H1 (cell line): ENCODE results near the gene AQP7. TPM values are rescaled to one million over a fixed set of nuclear protein-coding genes. Genes with fewer than 3 reads are reported as not detected.

Experiments
- CTCF ChIA-PET: fragments of 300-600 bp; sonication (Branson Sonifier 250); formaldehyde crosslinking; loops from one replicate; lab custom pipeline; 2021; ENCODE audit not compliant: partially characterized antibody; lab: Charles Lee
- POLR2A ChIA-PET: fragments of 300-600 bp; sonication (Branson Sonifier 250); formaldehyde crosslinking; loops from one replicate; lab custom pipeline; 2021; ENCODE audit warnings: inconsistent platforms; ENCODE audit not compliant: partially characterized antibody; lab: Charles Lee
- DNase-seq, 2 experiments: peaks; one replicate each; pipeline versions ENCODE4 v3.0.0 to v3.0.0-alpha.2; 2010 to 2022; ENCODE audit warnings: low spot score in 2 of 2, low read depth in 1 of 2, mixed read lengths in 1 of 2
- FAIRE-seq: peaks from 2 replicates; lab custom pipeline; 2011; peaks lifted over from hg19 to GRCh38; lab: Jason Lieb, UNC
- H2AFZ ChIP-seq: 2 replicates; pipeline ENCODE4 v1.8.1; 2012; ENCODE audit warnings: low read length, inconsistent platforms
- H2AK5ac ChIP-seq: 2 replicates; pipeline ENCODE4 v1.6.1; 2013; ENCODE audit warnings: low read depth, low read length
- H2BK120ac ChIP-seq: replicated peaks from 2 replicates; pipeline ENCODE3; 2013; ENCODE audit warnings: low read depth, low read length, inconsistent platforms
- H2BK12ac ChIP-seq: 2 replicates; pipeline ENCODE4 v1.6.1; 2013; ENCODE audit warnings: low read depth, low read length
- H2BK15ac ChIP-seq: 2 replicates; pipeline ENCODE4 v1.6.1; 2013; ENCODE audit warnings: low read length
- H2BK20ac ChIP-seq: 2 replicates; pipeline ENCODE4 v1.6.1; 2013; ENCODE audit warnings: low read length
- H2BK5ac ChIP-seq: 2 replicates; pipeline ENCODE4 v1.6.1; 2013; ENCODE audit warnings: low read depth, low read length
- H3K14ac ChIP-seq: 2 replicates; pipeline ENCODE4 v1.6.1; 2013; ENCODE audit warnings: inconsistent platforms; ENCODE audit not compliant: insufficient read length
- H3K18ac ChIP-seq: 2 replicates; pipeline ENCODE4 v1.6.1; 2013; ENCODE audit warnings: low read length; ENCODE audit errors: extremely low read depth
- H3K23ac ChIP-seq: 2 replicates; pipeline ENCODE4 v1.6.1; 2013; ENCODE audit warnings: inconsistent platforms; ENCODE audit not compliant: insufficient read length
- H3K23me2 ChIP-seq: 2 replicates; pipeline ENCODE4 v1.6.1; 2013; ENCODE audit warnings: low read depth, low read length
- H3K27ac ChIP-seq: 2 replicates; pipeline ENCODE4 v1.6.1; 2011; ENCODE audit warnings: low read depth, low read length, inconsistent platforms
- H3K27me3 ChIP-seq, 4 experiments: replicated peaks in 1 of 4; 1 replicate in 1 of 4; 2 replicates in 3 of 4; pipeline versions ENCODE4 v1.6.1 to v1.8.1; 2011 to 2013; ENCODE audit warnings: low read length in 3 of 4, mild to moderate bottlenecking in 3 of 4, inconsistent platforms in 2 of 4, mixed read lengths in 2 of 4, moderate library complexity in 1 of 4; ENCODE audit not compliant: control insufficient read depth in 3 of 4, insufficient read depth in 3 of 4; ENCODE audit errors: extremely low read depth in 1 of 4
- H3K36me3 ChIP-seq, 4 experiments: 2 replicates each; pipeline versions ENCODE4 v1.6.1 to v1.8.1; 2011 to 2013; ENCODE audit warnings: mild to moderate bottlenecking in 4 of 4, low read length in 3 of 4, moderate library complexity in 2 of 4, control low read depth in 1 of 4, inconsistent platforms in 1 of 4; ENCODE audit not compliant: insufficient read depth in 4 of 4, control insufficient read depth in 2 of 4
- H3K4ac ChIP-seq: replicated peaks from 2 replicates; pipeline ENCODE3; 2013; ENCODE audit warnings: low read length, low read depth, mixed read lengths, inconsistent platforms; ENCODE audit not compliant: insufficient read length
- H3K4me1 ChIP-seq, 4 experiments: replicated peaks in 1 of 4; 1 replicate in 1 of 4; 2 replicates in 3 of 4; pipeline versions ENCODE4 v1.6.1 to v1.8.1; 2011 to 2013; ENCODE audit warnings: low read length in 3 of 4, inconsistent platforms in 2 of 4, mixed read lengths in 1 of 4; ENCODE audit not compliant: insufficient read depth in 4 of 4, control insufficient read depth in 3 of 4
- H3K4me2 ChIP-seq, 2 experiments: 2 replicates each; pipeline versions ENCODE4 v1.6.1 to v1.8.1; 2011 to 2013; ENCODE audit warnings: low read depth in 2 of 2, low read length in 2 of 2, control low read depth in 1 of 2, inconsistent platforms in 1 of 2, mild to moderate bottlenecking in 1 of 2; ENCODE audit not compliant: insufficient read depth in 1 of 2
- H3K4me3 ChIP-seq, 4 experiments: fragments of 200-600, 300-600 bp in 1 of 4; sonication (generic), shearing (Covaris generic), sonication (Bioruptor Twin) in 1 of 4; 2 replicates each; pipeline versions ENCODE4 v1.5.1 to v1.8.1; 2011 to 2016; ENCODE audit warnings: low read length in 4 of 4, low read depth in 3 of 4, control low read depth in 2 of 4, inconsistent platforms in 2 of 4, mild to moderate bottlenecking in 2 of 4, mixed read lengths in 1 of 4, moderate library complexity in 1 of 4; ENCODE audit not compliant: insufficient read depth in 2 of 4; ENCODE audit errors: extremely low read depth in 1 of 4
- H3K56ac ChIP-seq: replicated peaks from 2 replicates; pipeline ENCODE3; 2013; ENCODE audit warnings: low read depth, mild to moderate bottlenecking, mixed read lengths, low read length, inconsistent platforms; ENCODE audit not compliant: insufficient read length
- H3K79me1 ChIP-seq: 2 replicates; pipeline ENCODE4 v1.6.1; 2013; ENCODE audit warnings: low read depth, low read length, control low read depth
- H3K79me2 ChIP-seq, 2 experiments: 2 replicates each; pipeline versions ENCODE4 v1.6.1 to v1.8.1; 2012 to 2013; ENCODE audit warnings: low read length in 2 of 2, mild to moderate bottlenecking in 2 of 2, inconsistent platforms in 1 of 2; ENCODE audit not compliant: insufficient read depth in 2 of 2, control insufficient read depth in 1 of 2
- H3K9ac ChIP-seq, 4 experiments: replicated peaks in 1 of 4; 1 replicate in 1 of 4; 2 replicates in 3 of 4; pipeline versions ENCODE4 v1.6.1 to v1.8.1; 2011 to 2013; ENCODE audit warnings: low read depth in 3 of 4, low read length in 3 of 4, control low read depth in 2 of 4, mild to moderate bottlenecking in 2 of 4, moderate library complexity in 2 of 4, inconsistent platforms in 1 of 4; ENCODE audit errors: extremely low read depth in 1 of 4
- H3K9me3 ChIP-seq, 2 experiments: 2 replicates each; pipeline versions ENCODE4 v1.6.1 to v1.8.1; 2012 to 2013; ENCODE audit warnings: mild to moderate bottlenecking in 2 of 2, moderate library complexity in 2 of 2, control low read depth in 1 of 2, inconsistent platforms in 1 of 2, low read depth in 1 of 2, low read length in 1 of 2, mixed read lengths in 1 of 2; ENCODE audit not compliant: insufficient read depth in 2 of 2
- H4K20me1 ChIP-seq, 2 experiments: replicated peaks in 1 of 2; 2 replicates each; pipeline versions ENCODE3 to v1.8.1; 2011 to 2013; ENCODE audit warnings: inconsistent platforms in 2 of 2, low read length in 2 of 2, mild to moderate bottlenecking in 1 of 2; ENCODE audit not compliant: insufficient read depth in 2 of 2, control insufficient read depth in 1 of 2
- H4K5ac ChIP-seq: 2 replicates; pipeline ENCODE4 v1.6.1; 2013; ENCODE audit warnings: low read length, low read depth, mixed read lengths, inconsistent platforms; ENCODE audit not compliant: insufficient read length
- H4K8ac ChIP-seq: 2 replicates; pipeline ENCODE4 v1.8.0; 2013; ENCODE audit warnings: mild to moderate bottlenecking, moderate library complexity, low read length, inconsistent platforms; ENCODE audit not compliant: insufficient read depth; ENCODE audit errors: extremely low read depth
- H4K91ac ChIP-seq: replicated peaks from 2 replicates; pipeline ENCODE3; 2013; ENCODE audit warnings: low read length, mixed read lengths, inconsistent platforms; ENCODE audit not compliant: insufficient read length
- BCL11A ChIP-seq, 2 experiments: IDR thresholded peaks; one replicate each; pipeline ENCODE4 v1.6.1; 2011; ENCODE audit warnings: low read depth in 2 of 2, low read length in 2 of 2, mild to moderate bottlenecking in 2 of 2
- PHF8 ChIP-seq: fragments of 200-600 bp; sonication (generic); conservative IDR thresholded peaks from 2 replicates; pipeline ENCODE4 v1.7.1; 2012; ENCODE audit warnings: low read depth, mild to moderate bottlenecking, inconsistent platforms, low read length, moderate library complexity
- RBBP5 ChIP-seq: IDR thresholded peaks from 2 replicates; pipeline ENCODE4 v1.7.1; 2012; ENCODE audit warnings: low read depth, mild to moderate bottlenecking, inconsistent platforms, low read length, moderate library complexity, borderline replicate concordance
- SAP30 ChIP-seq: fragments of 300-600 bp; sonication (generic); IDR thresholded peaks from 2 replicates; pipeline ENCODE4 v1.7.1; 2012; ENCODE audit warnings: low read length, moderate library complexity, mild to moderate bottlenecking, inconsistent platforms; ENCODE audit not compliant: insufficient read depth, insufficient replicate concordance
- SUZ12 ChIP-seq: fragments of 200-600 bp; sonication (generic); IDR thresholded peaks from 2 replicates; pipeline ENCODE4 v1.6.1; 2012; ENCODE audit warnings: mild to moderate bottlenecking, inconsistent platforms, low read length, moderate library complexity, mixed read lengths
- WGBS, 2 experiments: shearing (Covaris generic) in 1 of 2; methylation state at CpG; one replicate each; pipeline versions ENCODE4 v1.1.6 to v1.1.7; 2013 to 2015; ENCODE audit warnings: low lambda C conversion rate in 2 of 2, mixed read lengths in 2 of 2, inconsistent platforms in 1 of 2, low coverage in 1 of 2, missing lambda C conversion rate in 1 of 2; ENCODE audit not compliant: insufficient replicate concordance in 2 of 2, insufficient coverage in 1 of 2, insufficient read length in 1 of 2; ENCODE audit errors: extremely low coverage in 1 of 2, missing lambda C conversion rate in 1 of 2; 5-methylcytosine and 5-hydroxymethylcytosine counted together
- polyA plus RNA-seq, 7 experiments: library from polyadenylated mRNA; depleted of rRNA in 3 of 7; stranded (reverse) in 5 of 7; unstranded in 2 of 7; fragments of >200 nt in 5 of 7; fragments of 200-250 nt in 2 of 7; gene quantifications; 1 replicate in 5 of 7; 2 replicates in 1 of 7; 4 replicates in 1 of 7; pipeline versions ENCODE4 v1.2.1 to v1.2.3, GENCODE V29; 2011 to 2013; ENCODE audit warnings: missing spikeins in 2 of 7, mixed read lengths in 2 of 7
- total RNA-seq: library from RNA; stranded (reverse); fragmentation: NEBNext Ultra II Directional; extraction: Animal tissue kit (Norgen Biotek cat#: 25700); gene quantifications from 2 replicates; pipeline ENCODE4 v1.2.1, GENCODE V29; 2021

Gene AQP7
- total and polyA plus RNA-seq, 2 of the 8 experiments (the other 6 are each of a cell fraction or from before 2014, with no cell fraction given): not detected

DNA sequence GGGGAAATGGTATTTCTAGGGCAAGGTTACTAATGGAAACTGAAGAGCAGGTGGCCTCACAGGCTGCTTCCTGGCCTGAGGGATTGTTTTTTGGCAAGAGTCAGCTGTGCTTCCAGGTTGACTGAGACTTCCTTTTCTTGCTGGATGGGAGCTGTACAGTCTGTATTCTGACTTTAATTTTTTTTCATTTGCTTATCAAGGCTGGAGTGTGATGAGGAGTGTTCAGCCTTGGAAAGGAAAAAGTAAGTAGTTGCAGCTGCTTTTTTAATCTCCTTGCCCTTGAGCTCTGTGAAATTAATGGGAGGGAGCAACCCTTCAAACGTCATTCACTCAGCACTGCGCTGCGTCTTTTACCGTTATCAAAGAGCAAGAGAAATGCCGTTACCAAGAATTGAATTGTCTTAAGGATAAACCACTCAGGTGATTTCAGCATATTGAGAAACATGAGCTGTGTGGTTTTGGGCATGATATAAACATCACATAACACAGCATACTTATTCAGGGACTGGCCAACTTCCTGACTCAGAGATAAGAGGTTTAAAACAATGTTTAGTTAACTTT, 47.6 kb downstream of the AQP7 start:
- H4K20me1 ChIP-seq: no peaks in the 10 kb centered on the region
- no peak for FAIRE-seq
- CTCF ChIA-PET: interaction anchor here (0.6 to 4.4 kb wide), 3 partner anchors 20 to 109 kb away, joined by 3 to 29 read pairs (median 6); no protein-coding TSS in a partner anchor
- TF ChIP-seq BCL11A (IDR thresholded peaks at IDR 0.05; ENCODE audit: low read depth in 2 of 2, low read length in 2 of 2): no peak
- no peak for TF ChIP-seq RBBP5
- no peak for TF ChIP-seq PHF8
- no peak for TF ChIP-seq SAP30
- TF ChIP-seq SUZ12: no peak

More for the DNA sequence above, 47.6 kb downstream of the AQP7 start:
- Histone ChIP-seq H3K9me3 (no peaks in the 10 kb centered on the region), H2BK12ac (no peak overlapping the region), H4K8ac (no peak overlapping the region), H3K79me1 (no peaks in the 10 kb centered on the region), H3K56ac (no peak overlapping the region), H3K18ac (no peak overlapping the region), H3K9ac (no peak overlapping the region), H2AFZ (no peak overlapping the region), H3K23ac (no peak overlapping the region), H2BK120ac (no peak overlapping the region), H4K91ac (no peak overlapping the region), H3K4ac (no peak overlapping the region), H2BK15ac (no peak overlapping the region), H3K14ac (no peak overlapping the region), H2AK5ac (no peak overlapping the region), H3K27ac (no peak overlapping the region), H4K5ac (no peak overlapping the region), H3K4me3 (no peak overlapping the region), H3K27me3 (no peaks in the 10 kb centered on the region), H3K36me3 (no peaks in the 10 kb centered on the region), H3K4me1 (no peaks in the 10 kb centered on the region), H2BK20ac (no peak overlapping the region), H3K4me2 (no peak overlapping the region), H3K79me2 (no peaks in the 10 kb centered on the region), H3K23me2 (no peaks in the 10 kb centered on the region), H2BK5ac (no peak overlapping the region)
- WGBS, 2 experiments: 96% methylated on average over 5 of the region's 5 CpGs; no CpG with 5 or more reads in 1 of the 2 experiments
- no peak for DNase-seq
- POLR2A ChIA-PET: interaction anchor here (0.6 to 1.3 kb wide), 2 partner anchors 65 to 1644 kb away, joined by 3 read pairs; partner anchors contain the start of gene NFX1
